Measurements from ENCODE around the gene SUCLG2.

Gene SUCLG2

DNA sequence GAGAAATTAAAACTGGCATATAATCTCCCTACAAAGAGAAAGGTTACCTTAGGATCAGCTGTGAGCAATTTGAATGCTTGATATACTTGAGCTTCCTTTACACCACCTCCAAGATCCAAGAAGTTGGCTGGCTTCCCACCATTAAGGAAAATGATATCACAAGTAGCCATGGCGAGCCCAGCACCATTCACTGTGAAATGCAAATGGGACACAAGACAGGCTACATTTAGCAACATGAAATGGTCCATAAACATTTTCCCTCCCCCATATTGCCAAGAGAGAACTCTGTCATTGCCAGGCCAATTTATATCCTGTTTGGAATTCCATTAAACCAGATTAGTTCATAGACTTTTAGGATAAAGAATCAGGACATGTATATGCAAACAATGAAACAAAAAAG is 158.7 kb downstream of the SUCLG2 start:
- peak; percentile 42 for DNase-seq

DNA sequence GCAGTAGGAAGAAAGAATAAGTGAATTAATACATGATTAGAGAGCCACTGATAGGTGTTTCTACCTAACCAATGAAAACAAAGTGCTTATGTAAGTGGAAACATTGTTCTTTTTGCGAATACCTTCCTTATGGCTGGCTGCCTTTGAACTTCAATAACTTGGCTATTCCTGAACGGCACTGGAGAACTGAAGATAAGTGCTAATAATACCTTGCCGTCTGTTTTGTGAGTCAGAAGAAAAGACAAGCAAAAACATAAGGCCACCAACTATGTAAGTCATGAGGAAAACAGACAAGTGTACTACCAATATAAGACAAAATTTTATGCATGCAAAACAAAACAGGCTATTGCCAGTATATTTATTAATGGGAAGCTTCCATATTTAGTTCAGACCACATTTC is 160.6 kb downstream of the SUCLG2 start:
- DNase-seq = no peak

DNA sequence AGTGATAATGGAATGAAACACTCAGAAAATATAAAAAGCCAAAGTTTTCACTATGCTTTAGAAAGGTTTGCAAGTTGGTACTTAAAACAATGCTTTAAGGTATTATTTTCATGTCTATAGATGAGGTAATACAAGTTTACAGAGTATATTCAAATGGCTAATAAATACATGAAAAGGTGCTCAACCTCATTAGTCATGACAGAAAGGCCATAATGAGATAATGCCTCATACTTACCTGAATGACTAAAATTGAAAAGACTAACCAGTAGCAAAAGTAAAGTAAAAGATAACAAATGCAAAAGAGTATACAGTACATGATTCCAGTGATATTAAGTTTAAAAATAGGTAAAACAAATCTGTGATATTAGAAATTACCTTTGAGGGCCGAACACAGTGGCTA is 163.8 kb downstream of the SUCLG2 start:
- DNase-seq = no peak

- peak; percentile 49 for DNase-seq
Observed at GRCh38 chr3:67489816-67490215, 164.6 kb downstream of the SUCLG2 start.

GRCh38 chr3:67487564-67488114 is 166.8 kb downstream of the SUCLG2 start:
- DNase-seq = no peak

DNA sequence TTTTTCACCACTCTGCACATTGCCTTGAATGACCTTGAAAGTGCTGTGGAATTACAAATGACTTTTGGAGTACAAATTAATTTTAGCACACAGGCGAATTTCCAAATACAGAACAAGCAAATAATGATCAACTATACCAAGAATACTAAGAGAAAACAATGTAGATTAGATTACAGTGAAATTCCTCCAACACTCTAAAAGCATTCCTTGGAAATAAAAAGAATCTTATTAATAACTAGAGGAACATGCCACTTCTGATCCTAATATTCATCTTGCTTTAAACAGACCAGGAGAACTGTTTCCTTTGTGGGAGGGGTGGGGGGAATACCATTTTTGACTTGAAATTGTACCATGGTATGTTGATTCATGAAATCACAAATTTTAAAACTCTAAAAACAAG is 167.5 kb downstream of the SUCLG2 start:
- no peak for DNase-seq

- DNase-seq = no peak
Observed at GRCh38 chr3:67484085-67484484, 170.3 kb downstream of the SUCLG2 start.

DNA sequence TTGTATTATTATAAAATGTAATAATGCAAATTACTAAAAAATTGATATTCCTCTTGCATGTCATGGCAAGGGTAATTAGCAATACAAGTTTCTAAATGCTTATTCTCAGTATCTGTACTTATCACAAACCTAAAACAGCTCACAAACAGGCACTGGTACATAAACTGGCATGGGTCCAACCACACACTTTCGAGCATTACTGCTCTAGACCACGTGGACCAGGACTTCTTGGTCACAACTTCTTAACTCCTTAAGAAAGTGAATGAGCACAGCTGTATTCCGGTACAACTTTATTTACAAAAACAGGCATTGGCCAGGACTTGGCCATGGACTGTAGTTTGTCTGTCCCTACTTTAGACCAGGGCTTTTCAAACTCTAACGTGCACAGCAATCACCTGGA is 173.3 kb downstream of the SUCLG2 start:
- no peak for DNase-seq

GRCh38 chr3:67478423-67478822 is 176.0 kb downstream of the SUCLG2 start:
- no peak for DNase-seq

DNA sequence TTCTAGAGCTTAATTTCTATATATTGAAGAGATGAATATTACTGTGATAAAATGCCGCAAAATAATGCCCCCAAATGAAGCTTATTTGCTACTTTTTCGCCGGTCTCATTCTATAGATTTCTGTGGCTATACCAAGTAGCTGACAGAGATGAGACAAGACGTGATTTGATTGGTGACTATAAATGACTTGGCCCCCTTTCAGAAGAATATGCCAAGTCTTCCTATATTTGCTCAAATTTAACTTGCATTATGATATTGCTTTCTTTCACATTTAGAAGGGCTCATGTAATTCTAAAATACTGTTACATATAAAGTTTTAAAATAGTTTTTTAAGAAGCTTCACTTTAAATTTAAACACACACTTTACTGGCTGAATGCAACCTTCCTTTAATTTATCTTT is 180.1 kb downstream of the SUCLG2 start:
- no peak for DNase-seq

DNA sequence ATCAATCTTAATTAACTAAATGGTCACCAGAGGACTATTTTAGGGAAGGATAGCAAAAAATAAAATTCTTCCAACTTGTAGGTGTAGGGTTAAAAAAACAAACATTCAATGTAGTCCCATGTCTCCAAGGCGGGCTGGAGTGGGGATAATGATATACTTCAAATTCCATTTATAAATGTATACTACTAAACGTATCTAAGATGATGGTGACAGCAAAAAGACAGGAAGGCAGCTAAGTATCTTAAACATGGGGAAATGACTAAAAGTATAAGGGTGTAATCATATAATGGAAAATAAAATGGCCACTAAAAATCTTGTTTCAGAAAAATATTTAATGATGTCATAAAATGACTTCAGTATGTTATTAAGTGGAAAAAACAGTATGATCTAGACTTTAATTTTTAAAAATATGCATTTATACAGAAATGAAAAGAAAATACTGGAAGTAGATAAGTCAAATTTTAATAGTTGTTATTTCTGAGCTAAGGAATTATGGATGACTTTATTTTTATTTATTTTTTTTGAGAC is 181.7 kb downstream of the SUCLG2 start:
- no peak for DNase-seq

GRCh38 chr3:67470207-67470606 is 184.2 kb downstream of the SUCLG2 start:
- DNase-seq = no peak

GRCh38 chr3:67468511-67468910 is 185.9 kb downstream of the SUCLG2 start:
- DNase-seq = peak; percentile 19

DNA sequence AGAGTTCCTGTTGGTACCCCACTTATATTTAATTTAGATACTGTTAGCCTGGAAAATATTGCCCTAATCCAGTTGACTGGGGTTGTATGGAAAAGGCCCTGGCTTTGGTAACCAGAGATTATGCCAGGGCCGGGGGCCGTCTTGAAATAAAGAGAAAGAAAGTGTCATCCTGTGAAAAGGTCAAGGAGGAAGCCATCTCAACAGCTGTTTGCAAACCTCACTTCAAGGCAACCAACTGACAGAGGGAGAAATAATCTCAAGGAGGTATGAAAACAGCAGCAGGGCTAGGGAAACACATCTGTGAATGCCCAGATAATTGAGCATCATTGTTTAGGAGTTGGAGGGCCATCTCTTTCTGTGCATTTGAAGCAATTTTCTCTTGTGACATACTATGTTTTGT is 190.8 kb downstream of the SUCLG2 start:
- no peak for DNase-seq

DNA sequence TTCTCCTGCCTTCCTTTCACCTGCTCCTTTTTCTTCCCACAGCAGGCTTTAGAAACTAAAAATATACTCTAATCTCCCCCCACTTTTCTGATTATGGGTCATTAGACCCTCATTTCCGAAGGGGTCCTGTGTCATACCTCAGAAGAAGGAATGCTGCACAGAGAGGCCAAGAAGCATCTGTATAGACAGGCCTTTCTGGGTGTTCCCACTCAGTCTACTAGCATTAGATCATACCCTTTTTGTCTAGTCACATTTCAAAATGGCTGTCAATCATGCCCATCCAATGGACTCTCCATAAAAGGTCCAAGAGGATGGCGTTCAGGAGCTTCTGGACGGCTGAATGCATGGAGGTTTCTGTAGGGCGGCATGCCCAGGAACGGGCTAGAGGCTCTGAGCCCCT is 192.2 kb downstream of the SUCLG2 start:
- DNase-seq = peak; percentile 9

DNA sequence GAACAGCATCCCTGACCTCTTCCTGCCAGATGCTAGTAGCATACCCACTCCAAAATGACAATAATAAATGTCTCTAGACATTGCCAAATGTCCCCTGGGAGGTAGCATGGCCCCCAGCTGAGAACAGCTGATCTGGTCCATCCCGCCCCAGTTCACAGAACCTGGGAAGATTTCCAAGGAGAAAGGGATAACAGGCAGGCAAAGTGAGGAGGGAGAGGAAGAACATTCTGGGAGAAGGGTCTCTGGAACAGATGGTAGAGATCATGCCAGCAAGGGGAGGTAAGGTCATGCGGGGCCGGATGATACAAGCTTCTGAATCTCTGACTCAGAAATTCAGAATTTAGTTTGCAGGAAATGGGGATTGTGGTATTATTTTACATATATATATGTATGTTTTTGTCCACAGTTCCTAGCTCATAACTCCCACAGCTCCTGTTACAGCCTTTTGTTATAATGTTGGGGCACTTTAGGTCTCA is 192.7 kb downstream of the SUCLG2 start:
- peak; percentile 81 for DNase-seq

GRCh38 chr3:67460841-67461510 is 193.4 kb downstream of the SUCLG2 start:
- DNase-seq = no peak

- DNase-seq = no peak
Observed at GRCh38 chr3:67459796-67460195, 194.6 kb downstream of the SUCLG2 start.

DNA sequence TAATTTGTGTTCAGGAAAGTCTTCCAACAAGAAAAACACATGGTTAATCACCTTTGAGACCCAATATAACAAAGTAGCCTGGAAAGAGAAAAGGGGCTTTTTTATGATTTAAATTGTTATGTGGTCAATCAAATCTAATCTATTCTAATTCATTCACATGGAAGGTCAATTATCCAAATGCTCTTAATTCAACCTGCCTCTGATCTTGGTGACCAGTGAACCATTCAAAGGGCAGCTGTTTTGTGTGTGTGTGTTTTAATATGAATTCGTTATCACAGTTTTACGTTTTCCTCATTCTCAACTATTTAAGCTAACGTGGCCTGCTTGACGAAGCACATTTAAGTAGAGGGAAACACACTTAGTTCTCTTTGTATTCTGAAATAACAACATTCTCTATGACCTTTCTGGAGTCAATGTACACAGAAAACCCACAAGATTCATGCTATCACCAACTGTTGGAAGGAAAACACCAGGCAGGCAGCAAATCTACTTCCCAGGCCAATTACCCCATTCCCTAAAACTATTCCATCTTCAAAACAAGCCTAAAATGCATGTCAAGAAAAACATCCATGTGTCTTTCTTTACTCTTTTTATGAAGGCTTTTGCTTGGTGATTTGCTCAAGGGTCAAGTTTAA is 195.4 kb downstream of the SUCLG2 start:
- no peak for DNase-seq

GRCh38 chr3:67458408-67458807 is 196.0 kb downstream of the SUCLG2 start:
- no peak for DNase-seq

GRCh38 chr3:67453628-67454027 is 200.8 kb downstream of the SUCLG2 start:
- no peak for DNase-seq

- DNase-seq = no peak
Observed at GRCh38 chr3:67450153-67450552, 204.3 kb downstream of the SUCLG2 start.

DNA sequence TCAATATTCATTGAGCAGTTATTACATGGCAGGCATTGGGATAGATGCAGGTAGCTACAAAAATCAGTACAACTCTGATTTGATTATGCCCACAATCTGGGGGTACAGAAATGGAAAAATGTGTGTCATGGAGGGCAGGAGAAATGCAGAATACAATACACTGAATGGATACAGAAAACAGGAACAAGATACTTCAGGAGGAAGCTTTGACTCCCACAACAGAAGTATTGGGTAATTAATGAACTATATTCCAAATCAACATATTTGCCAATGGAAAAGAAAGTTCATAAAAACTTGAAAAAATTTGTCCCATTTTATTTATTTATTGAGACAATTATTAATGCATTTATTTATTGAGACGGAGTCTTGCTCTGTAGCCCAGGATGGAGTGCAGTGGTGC is 207.0 kb downstream of the SUCLG2 start:
- no peak for DNase-seq

GRCh38 chr3:67437789-67438188 is 216.6 kb downstream of the SUCLG2 start:
- no peak for DNase-seq
